Kasumi-1 (cell line): Measurements from ENCODE around the gene FCSK.

Experiments
- DNase-seq, 2 experiments: peaks; one replicate each; lab custom pipeline; 2025; lab: John Stamatoyannopoulos, UW

The FCSK gene

GRCh38 chr16:70455910-70456309, 1.5 kb downstream of the FCSK start:
- no peak for DNase-seq

GRCh38 chr16:70457446-70458166, 3.2 kb downstream of the FCSK start:
- no peak for DNase-seq

DNA sequence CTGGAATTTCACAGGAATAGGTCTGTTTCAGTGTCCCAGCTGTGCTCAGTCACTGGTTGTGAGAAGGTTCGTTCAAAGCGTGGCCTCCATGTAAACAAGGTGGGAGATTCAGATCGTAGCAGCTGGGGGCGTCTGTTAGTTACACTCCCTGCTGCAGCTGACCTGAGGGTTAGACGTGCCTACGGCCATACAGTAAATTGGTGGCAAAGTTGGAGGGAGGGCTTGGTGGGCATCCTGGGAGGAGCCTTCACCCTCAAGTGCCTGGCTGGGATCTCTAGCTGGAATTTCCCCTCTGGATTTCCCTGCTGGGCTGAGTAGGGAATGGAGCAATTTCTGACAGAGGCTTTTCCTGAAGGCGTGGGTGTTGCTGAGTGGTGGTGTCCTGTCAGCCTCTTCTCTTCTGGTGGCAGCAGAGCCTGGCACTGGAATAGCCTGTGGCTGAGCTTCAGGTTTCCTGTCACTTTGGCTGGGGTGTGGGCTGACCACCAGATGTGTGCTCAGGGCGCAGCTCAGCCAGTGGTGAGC, 6.4 kb downstream of the FCSK start:
- DNase-seq: peak; percentile 10 to 13

DNA sequence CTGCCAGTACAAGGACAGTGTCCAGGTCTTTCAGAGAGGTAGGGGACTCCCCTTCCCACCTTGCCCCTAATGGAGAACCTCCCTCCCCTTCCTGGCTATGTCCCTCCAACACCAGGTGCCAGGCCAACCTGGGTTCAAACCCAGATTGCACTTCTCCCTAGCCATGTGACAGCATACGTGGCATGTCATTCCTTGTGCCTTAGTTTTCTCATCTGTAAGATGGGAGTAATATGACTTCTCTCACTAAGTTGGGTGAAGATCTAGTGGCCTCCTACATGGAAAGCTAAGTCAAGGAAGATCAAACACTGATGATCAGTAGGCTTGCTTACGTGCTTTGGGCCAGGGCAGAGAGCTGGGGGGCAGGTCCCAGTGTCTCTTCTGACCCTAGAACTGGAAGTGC, 8.8 kb downstream of the FCSK start:
- no peak for DNase-seq

GRCh38 chr16:70465999-70466804, 11.8 kb downstream of the FCSK start:
- no peak for DNase-seq

GRCh38 chr16:70466805-70467076, 12.3 kb downstream of the FCSK start:
- no peak for DNase-seq

DNA sequence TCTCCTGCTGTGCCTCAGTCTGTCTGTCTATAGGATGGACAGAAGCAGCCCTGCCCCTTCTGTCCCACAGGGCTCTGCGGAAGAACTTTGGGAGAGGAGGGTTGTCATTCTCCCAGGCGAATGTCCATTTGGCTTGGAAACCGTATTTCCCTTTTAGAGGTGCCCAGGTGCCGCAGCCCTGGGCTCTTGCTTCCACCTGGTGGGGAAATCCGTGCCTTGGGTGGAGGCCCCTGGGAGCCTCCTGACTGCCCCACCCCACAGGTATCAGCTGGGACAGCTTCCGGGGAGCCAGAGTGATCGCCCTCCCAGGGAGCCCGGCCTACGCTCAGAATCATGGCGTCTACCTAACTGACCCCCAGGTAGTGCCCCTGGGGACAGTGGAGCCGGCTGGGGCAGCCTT, 12.7 kb downstream of the FCSK start:
- no peak for DNase-seq

- DNase-seq: no peak
These were observed 13.2 kb downstream of the FCSK start for GRCh38 chr16:70467608-70468007.

DNA sequence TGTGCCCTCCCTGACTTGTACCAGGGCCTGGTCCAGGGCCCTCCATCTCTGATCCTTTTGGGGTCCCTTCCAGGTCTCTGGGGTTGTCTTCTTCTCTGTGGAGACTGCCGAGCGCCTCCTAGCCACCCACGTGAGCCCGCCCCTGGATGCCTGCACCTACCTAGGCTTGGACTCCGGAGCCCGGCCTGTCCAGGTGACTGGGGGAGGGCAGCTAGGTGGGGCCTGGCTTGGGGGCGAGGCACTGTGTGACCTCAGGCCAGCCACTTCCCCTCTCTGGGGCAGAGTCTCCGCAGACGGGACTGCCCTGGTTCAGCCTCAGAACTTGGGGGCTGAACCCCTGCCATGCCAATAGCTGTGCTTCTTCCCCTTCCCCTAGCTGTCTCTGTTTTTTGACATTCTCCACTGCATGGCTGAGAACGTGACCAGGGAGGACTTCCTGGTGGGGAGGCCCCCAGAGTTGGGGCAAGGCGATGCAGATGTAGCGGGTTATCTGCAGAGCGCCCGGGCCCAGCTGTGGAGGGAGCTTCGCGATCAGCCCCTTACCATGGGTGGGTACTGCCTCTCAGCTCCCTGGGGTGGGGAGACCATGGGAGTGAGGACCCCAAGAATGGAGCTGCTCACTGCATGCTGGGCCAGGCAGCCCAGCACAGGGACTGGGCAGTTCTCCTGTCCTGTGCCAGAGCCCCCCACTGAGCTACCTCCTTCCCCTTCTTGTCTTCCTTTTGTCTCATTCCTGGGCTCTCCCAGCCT, 14.6 kb downstream of the FCSK start:
- DNase-seq: no peak

DNA sequence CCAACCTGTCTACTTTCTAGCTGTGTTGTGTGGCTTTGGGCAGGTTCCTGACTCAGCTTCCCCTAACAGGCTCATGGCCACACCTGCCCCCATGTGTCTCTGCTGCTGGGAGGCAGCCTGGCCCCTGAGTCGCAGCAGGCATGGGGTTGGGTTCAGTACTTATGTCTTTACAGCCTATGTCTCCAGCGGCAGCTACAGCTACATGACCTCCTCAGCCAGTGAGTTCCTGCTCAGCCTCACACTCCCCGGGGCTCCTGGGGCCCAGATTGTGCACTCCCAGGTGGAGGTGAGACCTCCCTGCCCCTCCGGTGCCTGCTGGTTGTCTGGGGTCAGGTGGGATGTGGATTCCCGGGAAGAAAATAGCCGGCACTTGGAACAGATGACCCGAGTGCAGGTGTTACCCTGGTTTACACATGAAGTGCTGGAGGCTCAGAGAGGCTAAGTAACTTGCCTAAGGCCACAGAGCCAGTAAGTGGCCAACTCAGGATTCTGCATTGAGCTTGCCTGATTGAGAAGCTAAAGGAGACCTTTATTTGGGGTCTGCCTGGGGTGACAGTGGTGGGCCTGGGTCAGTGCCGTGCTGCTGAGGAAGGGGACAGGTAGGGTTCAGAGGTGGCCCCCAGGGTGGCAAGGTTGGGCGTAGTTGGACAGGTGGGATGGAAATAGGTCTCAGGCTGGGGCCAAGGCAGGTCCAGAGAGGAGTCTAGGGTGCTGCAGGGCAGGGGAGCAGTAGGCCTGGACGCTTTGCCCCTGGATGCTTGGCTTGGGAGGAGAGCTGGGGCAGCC, 15.9 kb downstream of the FCSK start:
- DNase-seq: no peak

DNA sequence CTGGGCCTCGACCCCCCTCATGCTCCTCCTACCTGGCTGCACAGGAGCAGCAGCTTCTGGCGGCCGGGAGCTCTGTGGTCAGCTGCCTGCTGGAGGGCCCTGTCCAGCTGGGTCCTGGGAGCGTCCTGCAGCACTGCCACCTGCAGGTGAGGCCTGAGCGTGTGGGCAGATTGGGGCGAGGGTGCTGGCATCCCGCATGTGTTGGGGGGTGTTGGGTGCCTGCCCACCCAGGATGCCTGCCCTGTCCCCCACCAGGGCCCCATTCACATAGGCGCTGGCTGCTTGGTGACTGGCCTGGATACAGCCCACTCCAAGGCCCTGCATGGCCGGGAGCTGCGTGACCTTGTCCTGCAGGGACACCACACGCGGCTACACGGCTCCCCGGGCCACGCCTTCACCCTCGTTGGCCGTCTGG, 16.5 kb downstream of the FCSK start:
- no peak for DNase-seq

GRCh38 chr16:70472786-70473433, 18.5 kb downstream of the FCSK start:
- no peak for DNase-seq

DNA sequence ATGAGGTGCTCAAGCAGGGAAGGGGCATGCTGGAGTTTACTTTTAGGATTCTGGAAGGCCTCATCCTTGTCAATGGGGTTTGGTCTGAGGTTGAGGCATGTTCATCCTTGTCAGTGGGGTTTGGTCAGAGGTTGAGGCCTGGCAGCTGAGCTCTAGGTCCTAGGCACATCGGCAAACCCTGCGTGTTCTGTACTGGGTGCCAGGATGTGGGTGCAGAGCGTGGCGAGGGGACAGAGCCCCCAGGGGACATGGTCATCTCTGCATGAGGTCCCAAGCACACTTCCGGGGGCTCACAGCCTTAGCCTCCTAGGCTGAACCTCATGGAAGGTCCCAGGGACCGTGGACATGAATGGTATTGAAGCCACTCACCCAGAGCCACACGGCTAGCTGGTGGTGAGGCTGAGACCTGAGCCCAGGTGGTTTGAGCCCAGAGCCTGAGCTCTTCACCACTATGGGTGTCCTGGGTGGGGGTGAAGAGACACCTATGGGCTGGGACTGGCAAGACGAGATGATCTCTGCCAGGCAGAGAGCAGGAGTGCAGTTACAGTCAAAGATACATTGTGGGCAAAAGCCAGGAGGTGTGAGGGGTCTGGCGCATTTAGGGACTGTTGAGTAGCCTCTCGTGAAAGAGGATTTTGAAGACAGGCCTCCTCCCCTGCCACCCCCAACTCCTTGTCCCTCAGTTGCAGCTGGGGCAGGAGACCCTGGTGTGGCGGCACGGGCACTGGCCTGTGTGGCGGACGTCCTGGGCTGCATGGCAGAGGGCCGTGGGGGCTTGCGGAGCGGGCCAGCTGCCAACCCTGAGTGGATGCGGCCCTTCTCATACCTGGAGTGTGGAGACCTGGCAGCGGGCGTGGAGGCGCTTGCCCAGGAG, 19.3 kb downstream of the FCSK start:
- DNase-seq: no peak

DNA sequence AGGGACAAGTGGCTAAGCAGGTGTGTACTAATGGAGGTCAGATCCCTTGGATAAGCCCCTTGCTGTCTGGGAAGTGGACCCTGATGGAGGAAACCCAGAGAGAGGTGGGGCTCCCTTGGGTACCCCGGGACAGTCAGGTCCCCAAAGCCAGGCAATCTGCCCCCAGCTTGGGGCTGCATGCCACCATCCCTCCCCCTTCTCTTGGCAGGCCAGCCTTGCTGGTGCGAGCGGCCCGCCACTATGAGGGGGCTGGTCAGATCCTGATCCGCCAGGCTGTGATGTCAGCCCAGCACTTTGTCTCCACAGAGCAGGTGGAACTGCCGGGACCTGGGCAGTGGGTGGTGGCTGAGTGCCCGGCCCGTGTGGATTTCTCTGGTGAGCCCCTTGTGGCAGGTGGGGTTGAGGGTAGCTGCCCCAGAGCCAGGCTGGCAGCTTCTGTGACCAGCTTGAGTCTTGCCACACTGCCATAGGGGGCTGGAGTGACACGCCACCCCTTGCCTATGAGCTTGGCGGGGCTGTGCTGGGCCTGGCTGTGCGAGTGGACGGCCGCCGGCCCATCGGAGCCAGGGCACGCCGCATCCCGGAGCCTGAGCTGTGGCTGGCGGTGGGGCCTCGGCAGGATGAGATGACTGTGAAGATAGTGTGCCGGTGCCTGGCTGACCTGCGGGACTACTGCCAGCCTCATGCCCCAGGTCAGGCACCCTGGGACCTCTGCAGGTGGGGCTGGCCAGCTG, 20.1 kb downstream of the FCSK start:
- DNase-seq: no peak

- no peak for DNase-seq
These were observed 20.9 kb downstream of the FCSK start for GRCh38 chr16:70475054-70475871.

- DNase-seq: peak; percentile 77
These were observed 22.1 kb downstream of the FCSK start for GRCh38 chr16:70476272-70477020.

DNA sequence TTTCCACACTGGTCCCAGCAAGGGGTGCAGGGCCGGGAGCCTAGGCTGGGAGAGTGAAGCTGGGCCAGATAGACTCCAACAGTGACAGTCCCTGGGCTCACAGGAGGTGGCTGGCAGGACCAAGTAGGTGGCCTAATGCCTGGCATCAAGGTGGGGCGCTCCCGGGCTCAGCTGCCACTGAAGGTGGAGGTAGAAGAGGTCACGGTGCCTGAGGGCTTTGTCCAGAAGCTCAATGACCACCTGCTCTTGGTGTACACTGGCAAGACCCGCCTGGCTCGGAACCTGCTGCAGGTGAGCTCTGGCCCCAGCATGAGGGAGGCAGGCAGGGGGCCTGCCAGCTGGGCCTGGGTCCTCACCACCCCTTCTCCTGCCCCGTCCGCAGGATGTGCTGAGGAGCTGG, 23.8 kb downstream of the FCSK start:
- DNase-seq: no peak

DNA sequence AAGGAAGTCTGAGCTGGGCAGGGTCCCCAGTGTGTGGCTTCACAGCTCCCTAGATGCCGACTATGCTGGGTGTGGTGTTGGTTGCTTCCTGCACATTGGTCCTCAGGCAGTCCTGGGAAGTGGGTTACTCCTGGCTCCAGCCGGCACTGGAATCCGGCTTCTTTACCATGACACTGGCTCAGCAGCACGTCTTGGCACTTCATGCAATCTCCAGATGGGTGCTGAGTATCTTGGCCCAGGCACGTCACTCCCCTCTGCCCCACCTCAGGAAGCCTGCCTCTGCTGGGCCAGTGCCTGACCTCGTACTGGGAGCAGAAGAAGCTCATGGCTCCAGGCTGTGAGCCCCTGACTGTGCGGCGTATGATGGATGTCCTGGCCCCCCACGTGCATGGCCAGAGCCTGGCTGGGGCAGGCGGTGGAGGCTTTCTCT, 24.5 kb downstream of the FCSK start:
- DNase-seq: peak in 1 of 2 experiments; percentile 20
